HG03354 (cell line): ENCODE data around the gene PAQR9.

Experiments
- ATAC-seq: cut with Tn5 transposase; IDR thresholded peaks from one replicate; pipeline ENCODE4 v1.9.1; 2021; ENCODE audit warnings: mild to moderate bottlenecking; ENCODE audit not compliant: unreplicated experiment, poor library complexity, severe bottlenecking

Gene PAQR9

DNA sequence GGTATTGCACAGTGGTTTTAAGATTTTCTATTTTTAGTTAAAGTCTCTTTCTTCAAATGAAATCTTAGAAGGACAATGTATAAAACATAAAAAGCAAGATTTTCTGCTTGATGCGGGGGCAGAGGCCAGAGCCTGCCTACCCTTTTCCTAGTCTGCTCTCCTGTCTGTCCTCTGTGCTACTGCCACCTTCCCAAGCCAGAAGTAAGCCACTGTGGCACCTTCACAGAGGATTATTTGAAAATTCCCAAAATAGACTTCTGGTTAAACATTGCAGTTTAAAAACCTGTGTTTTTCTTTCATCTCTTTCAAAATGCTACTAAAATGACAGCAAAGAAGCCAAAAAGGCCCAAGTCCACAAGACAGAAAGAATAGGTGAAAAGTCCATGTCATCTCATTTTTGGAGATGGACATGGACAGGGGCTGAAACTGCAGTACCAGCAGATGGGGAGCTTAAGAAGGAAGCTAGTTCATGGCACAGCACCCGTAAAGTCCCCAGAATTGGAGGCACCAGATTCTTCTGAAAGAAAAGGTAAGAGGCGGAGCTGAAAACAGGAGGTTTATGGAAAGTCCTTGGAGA is 37.0 kb downstream of the PAQR9 start:
- ATAC-seq: no peak

DNA sequence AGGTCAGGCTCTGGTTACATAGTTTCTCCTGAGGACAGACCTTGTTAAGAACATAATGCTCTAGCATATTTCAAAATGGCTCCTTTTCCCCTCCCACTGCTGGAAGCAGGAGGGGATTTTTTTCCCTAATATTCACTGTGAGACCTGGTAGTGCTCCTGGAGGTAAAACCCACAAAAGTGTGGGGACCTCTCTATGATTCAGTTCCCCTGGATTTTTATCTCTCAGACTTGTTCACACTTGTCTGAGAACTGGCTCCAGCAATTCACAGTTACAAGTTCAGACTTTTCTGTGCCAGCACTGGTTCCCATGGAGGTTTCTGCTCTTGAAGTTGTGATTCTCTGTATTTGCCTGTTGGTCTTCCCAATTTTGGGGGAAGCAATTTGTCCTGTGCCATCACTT is 38.3 kb downstream of the PAQR9 start:
- no peak for ATAC-seq

DNA sequence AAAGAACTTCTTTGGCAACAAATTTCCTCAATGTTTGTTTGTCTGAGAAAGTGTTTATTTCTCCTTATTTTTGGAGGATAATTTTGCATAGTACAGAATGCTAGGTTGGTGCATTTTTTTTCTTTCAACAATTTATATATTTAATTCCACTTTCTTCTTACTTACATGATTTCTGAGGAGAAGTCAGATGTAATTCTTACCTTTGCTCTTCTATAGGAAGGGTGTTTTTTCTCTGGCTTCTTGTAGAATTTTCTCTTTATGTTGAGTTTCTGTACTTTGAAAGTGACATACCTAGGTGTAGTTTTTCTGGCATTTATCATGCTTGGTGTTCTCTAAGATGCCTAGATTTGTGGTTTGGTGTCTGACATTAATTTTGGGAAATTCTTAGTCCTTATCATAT is 39.8 kb downstream of the PAQR9 start:
- ATAC-seq: no peak

DNA sequence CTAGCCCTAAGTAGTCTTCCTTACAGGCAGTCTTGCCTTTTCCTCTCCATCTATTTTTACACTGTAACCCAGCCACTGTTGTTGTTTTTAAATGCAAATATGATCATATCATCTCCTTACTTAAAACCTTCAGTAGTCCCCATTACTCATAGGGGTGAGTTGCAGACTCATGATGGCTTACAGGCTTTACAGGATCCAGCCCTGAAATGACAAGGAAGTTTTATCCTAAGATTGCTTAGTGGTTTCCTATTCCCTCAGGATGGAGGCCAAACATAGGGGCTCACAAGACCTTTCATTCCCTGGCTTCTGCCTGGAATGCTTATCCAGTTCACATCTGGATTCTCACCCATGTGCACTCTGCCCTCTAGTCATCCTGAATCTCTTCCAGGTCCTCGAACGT is 46.9 kb downstream of the PAQR9 start:
- ATAC-seq: no peak

DNA sequence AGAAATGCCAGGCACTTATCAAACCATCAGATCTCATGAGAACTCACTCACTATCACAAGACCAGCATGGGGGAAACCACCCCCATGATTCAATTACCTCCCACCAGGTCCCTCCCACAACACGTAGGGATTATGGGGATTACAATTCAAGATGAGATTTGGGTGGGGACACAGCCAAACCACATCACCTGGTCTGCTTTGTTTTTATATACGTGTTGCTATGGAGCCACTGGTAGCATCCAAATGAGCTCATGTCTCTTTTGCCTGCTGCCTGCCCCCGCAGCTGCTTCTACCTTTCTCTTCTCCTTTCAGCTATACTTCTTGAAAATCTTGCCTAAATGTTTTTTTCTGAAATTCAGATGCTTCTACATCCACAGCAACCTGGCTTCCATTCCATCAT is 47.8 kb downstream of the PAQR9 start:
- ATAC-seq: no peak

DNA sequence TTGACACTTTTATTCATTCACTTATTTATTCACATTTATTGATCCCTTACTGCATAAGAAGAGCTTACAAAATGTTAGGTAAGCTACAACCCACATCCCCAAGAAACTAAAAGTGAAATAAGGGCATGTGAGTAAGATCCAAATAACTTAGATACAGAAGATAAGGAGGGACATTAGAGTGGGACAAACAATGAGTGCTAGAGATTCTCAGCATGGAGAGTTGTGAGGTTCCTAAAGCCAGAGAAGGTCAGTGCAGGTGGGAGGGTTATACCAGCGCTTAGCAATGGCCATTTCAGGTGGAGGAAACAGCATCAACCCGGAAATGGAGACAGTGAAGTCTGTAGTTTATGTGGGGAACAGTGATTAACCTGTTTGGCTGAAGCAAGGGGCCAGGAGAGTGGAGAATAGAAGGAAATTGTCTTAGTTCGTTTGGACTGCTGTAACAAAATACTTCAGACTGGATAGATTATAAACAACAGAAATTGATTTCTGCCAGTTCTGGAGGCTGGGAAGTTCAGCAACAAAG is 49.1 kb downstream of the PAQR9 start:
- ATAC-seq: no peak

DNA sequence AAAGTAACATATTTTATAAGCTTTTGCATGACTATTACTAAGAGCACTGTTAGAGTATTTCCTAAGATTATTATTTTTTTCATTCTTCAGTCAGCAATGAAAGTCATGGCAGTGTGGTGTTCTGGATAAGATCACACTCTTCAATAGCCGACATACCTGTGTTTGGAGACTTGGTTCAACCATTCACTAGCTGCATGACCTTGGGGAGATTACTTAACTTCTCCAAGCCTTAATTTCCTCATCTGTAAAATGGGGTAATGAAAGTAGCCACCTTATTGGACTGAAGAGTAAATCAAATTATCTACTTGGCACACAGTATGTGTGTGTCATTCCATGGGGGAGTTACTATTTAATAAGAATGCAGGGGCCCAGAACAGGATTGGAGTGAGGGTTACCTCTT is 50.0 kb downstream of the PAQR9 start:
- no peak for ATAC-seq

DNA sequence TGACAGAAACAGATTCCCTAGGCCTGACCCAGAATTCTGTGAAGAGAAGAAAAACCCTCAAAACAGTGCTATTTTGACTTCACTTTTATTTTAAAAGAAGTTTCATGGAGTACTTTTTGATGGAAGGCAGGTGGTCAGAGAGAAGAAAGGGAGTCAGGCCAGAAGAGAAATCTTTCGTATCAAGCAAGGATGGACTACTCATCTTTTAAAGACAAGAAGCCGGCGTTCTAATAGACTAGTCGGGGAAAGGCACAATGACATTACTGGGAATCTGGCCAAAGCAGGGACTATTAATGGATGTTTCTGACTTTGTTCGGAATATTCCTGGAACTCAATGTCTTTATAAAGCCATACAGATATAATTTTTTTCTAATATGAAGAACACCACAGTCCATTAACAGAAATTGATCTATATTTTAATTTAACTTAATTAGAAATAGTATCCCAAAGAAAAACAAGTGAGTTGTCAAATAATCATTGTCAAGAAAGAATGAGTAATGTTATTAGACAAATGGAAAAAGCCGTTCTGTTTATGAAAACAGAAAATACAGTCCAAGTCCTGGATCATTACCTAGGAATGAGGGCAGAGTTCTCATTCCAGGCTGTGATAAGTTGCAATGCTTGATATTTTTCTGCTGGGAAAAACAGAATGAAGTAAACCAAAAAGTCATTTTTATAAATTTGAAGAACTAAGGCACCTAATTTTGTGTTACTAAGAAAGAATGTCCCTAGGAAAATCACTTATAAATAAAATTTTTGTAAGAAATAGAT is 50.9 kb downstream of the PAQR9 start:
- ATAC-seq: no peak
